Spleen (tissue), 7 donors: ENCODE results near the gene TSPAN14.
"Not testable (repeated sequence)": the region's sequence is repeated elsewhere in the genome, so short reads cannot be mapped to it uniquely, and the experiment has no call there.

Experiments
- CTCF ChIP-seq, 11 experiments: fragments of 200-600 bp in 7 of 11; fragments of 450-650 bp in 4 of 11; sonication (generic) in 4 of 11; IDR thresholded peaks in 8 of 11; conservative IDR thresholded peaks in 3 of 11; 1 replicate in 7 of 11; 2 replicates in 4 of 11; pipeline versions ENCODE4 v1.4.0 to v1.8.0; 2016 to 2021; ENCODE audit warnings: antibody characterized with exemption in 11 of 11, inconsistent platforms in 4 of 11, mild to moderate bottlenecking in 1 of 11
- POLR2A ChIP-seq, 3 donors: fragments of 450-650 bp; IDR thresholded peaks; one replicate each; pipeline ENCODE4 v1.5.1; 2017; ENCODE audit warnings: antibody characterized with exemption in 3 of 3, mild to moderate bottlenecking in 1 of 3
- donor health status: DM: no; HTN: no; CAD: no; lungs with moderate emphysema.
- donor health status: DM: no; HTN: no; CAD: no.
- donor health status: DM: no; HTN: no; CAD: no.

DNA sequence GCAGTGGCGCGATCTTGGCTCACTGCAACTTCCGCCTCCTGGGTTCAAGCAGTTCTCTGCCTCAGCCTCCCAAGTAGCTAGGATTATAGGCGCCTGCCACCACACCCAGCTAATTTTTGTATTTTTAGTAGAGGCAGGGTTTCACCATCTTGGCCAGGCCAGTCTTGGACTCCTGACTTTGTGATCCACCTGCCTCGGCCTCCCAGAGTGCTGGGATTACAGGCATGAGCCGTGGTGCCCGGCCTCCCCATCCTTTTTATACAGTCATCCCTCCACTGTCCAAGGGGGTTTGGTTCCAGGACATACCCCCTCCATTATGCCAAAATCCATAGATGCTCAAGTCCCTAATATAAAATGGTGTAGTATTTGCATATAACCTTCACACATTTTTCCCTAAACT, 21.5 kb downstream of the TSPAN14 start:
- TF ChIP-seq CTCF (IDR thresholded peaks at IDR 0.05 in 8 of 11, conservative IDR thresholded peaks at IDR 0.05 in 3 of 11); POLR2A (IDR thresholded peaks at IDR 0.05): not testable (repeated sequence)
